Left lung (tissue), 10 donors: Measurements from ENCODE around the gene IGF2BP2. TPM values are rescaled to one million over a fixed set of nuclear protein-coding genes. Genes with fewer than 3 reads are reported as not detected.

ENCODE experiments used
- ATAC-seq: fragments of 200-7000 bp; cut with Tn5 transposase; one replicate; pipeline ENCODE4 v1.9.1; 2020; ENCODE audit warnings: moderate library complexity
- DNase-seq, 4 donors: peaks; one replicate each; pipeline ENCODE4 v3.0.0-alpha.2; 2013 to 2020
- H3K27ac ChIP-seq, 2 donors: fragments of 200-600 bp; sonication (generic) in 1 of 2; one replicate each; pipeline versions ENCODE4 v1.5.0 to v1.8.0; 2020 to 2021
- H3K27me3 ChIP-seq, 2 donors: fragments of 200-600 bp; sonication (generic) in 1 of 2; one replicate each; pipeline versions ENCODE4 v1.5.0 to v1.8.0; 2020 to 2021
- H3K36me3 ChIP-seq, 2 donors: fragments of 200-600 bp; sonication (generic) in 1 of 2; one replicate each; pipeline versions ENCODE4 v1.5.0 to v1.8.0; 2020 to 2021
- H3K4me1 ChIP-seq, 2 donors: fragments of 200-600 bp; one replicate each; pipeline ENCODE4 v1.8.0; 2021
- H3K4me3 ChIP-seq, 2 donors: fragments of 200-600 bp; sonication (generic) in 1 of 2; one replicate each; pipeline versions ENCODE4 v1.5.0 to v1.8.0; 2020 to 2021; ENCODE audit warnings: mild to moderate bottlenecking in 1 of 2
- H3K9me3 ChIP-seq, 2 donors: fragments of 200-600 bp; sonication (generic) in 1 of 2; one replicate each; pipeline versions ENCODE4 v1.5.0 to v1.8.0; 2020 to 2021
- CTCF ChIP-seq, 2 donors: fragments of 200-600 bp; sonication (generic) in 1 of 2; IDR thresholded peaks; one replicate each; pipeline versions ENCODE4 v1.5.0 to v1.8.0; 2021; ENCODE audit warnings: antibody characterized with exemption in 2 of 2
- intact Hi-C, 2 donors: fragments of 100-400 bp; cut with DNase I; formaldehyde crosslinking; loops; one replicate each; pipeline versions ENCODE4 v1.11.2 to v1.14.2; 2022
- polyA plus RNA-seq, 6 donors: library from polyadenylated mRNA; unstranded; fragments of 120-200 nt; gene quantifications; one replicate each; pipeline ENCODE4 v1.2.1, GENCODE V29; 2013; ENCODE audit not compliant: insufficient read length in 6 of 6
- total RNA-seq, 2 donors: library from RNA; stranded (reverse); fragmentation: NEBNext Ultra II Directional; extraction: Animal tissue kit (Norgen Biotek cat#: 25700); gene quantifications; one replicate each; pipeline ENCODE4 v1.2.1, GENCODE V29; 2021
- donor health status: DM: no; HTN: yes; CAD: no.
- donor health status: DM: no; HTN: no; CAD: no.

Gene IGF2BP2
- total and polyA plus RNA-seq, 8 donors: 16.8 to 78.9 (median 67.7) TPM

- no peak overlapping the region for H3K27ac ChIP-seq
- TF ChIP-seq CTCF (IDR thresholded peaks at IDR 0.05): no peak
- ATAC-seq (no peak), DNase-seq (no peak)
- no peak overlapping the region for H3K4me3 ChIP-seq
- no peaks in the 10 kb centered on the region for H3K9me3 ChIP-seq
- intact Hi-C loops: no loop called here
- no peaks in the 10 kb centered on the region for H3K36me3 ChIP-seq
- H3K27me3 ChIP-seq: no peaks in the 10 kb centered on the region
- H3K4me1 ChIP-seq: peaks cover 0 to 48% of the 10 kb centered on the region in 2 donors
These were observed 61.4 kb downstream of the IGF2BP2 start for GRCh38 chr3:185763347-185764005.

- DNase-seq (no peak), ATAC-seq (peak; percentile 45)
- no peaks in the 10 kb centered on the region for H3K27me3 ChIP-seq
- no peak overlapping the region for H3K4me3 ChIP-seq
- TF ChIP-seq CTCF (IDR thresholded peaks at IDR 0.05): no peak
- no peak overlapping the region for H3K27ac ChIP-seq
- H3K36me3 ChIP-seq: no peaks in the 10 kb centered on the region
- peaks cover 0 to under 1% of the 10 kb centered on the region in 2 donors for H3K9me3 ChIP-seq
- H3K4me1 ChIP-seq: peaks cover 0 to 37% of the 10 kb centered on the region in 2 donors
- intact Hi-C loops: no loop called here
These were observed 64.3 kb downstream of the IGF2BP2 start for GRCh38 chr3:185760550-185760949.

DNA sequence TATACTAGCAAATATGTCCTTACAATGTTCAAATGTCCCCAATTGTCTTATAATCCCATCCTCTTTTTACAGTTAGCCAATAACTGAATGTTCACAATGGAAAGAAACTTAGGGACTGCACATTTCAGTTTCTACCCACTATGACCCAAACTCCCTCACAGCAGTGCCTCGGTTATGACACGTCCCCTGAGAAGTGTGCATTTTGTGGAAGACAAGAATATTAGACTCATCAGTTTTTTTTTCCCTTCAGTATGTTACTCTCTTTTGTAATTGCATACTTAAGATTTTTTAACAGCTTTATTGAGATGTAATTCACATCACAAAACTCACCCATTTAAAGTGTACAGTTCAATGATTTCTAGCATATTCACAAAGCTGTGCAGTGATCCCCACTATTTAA lies 64.8 kb downstream of the IGF2BP2 start:
- Histone ChIP-seq H3K27me3 (no peaks in the 10 kb centered on the region), H3K4me3 (no peak overlapping the region), H3K27ac (no peak overlapping the region), H3K4me1 (peaks cover 0 to 35% of the 10 kb centered on the region in 2 donors), H3K9me3 (peaks cover 0 to 5% of the 10 kb centered on the region in 2 donors), H3K36me3 (no peaks in the 10 kb centered on the region)
- ATAC-seq: no peak
- intact Hi-C loops: no loop called here
- no peak for DNase-seq
- no peak for TF ChIP-seq CTCF (IDR thresholded peaks at IDR 0.05)

- Histone ChIP-seq H3K27me3 (no peaks in the 10 kb centered on the region), H3K36me3 (no peaks in the 10 kb centered on the region), H3K9me3 (peaks cover 0 to 10% of the 10 kb centered on the region in 2 donors), H3K4me3 (no peak overlapping the region), H3K4me1 (peaks cover 0 to 29% of the 10 kb centered on the region in 2 donors), H3K27ac (no peak overlapping the region)
- ATAC-seq (no peak), DNase-seq (no peak)
- intact Hi-C loops: no loop called here
- TF ChIP-seq CTCF (IDR thresholded peaks at IDR 0.05): no peak
These were observed 65.3 kb downstream of the IGF2BP2 start for GRCh38 chr3:185759512-185759911.

DNA sequence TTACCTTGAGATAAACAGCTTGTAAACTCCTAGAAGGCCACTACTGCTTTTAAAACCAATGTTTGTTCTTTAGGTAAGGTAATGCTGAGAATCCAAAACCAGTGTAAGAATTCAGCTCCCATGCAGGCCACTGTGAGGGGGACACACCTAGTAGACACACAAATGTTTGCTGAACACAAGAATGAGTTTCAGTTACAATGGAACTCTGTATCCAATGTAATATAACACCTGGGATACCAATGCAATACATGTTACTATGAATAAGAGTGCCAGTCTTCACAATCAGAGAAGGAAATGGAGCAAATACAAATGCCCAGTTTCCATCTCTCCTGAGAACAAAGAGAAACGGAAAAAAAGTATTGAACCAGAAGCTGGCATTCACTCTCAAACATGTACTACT lies 65.9 kb downstream of the IGF2BP2 start:
- Histone ChIP-seq H3K4me1 (peaks cover 0 to 23% of the 10 kb centered on the region in 2 donors), H3K36me3 (no peaks in the 10 kb centered on the region), H3K27ac (no peak overlapping the region), H3K4me3 (no peak overlapping the region), H3K27me3 (no peaks in the 10 kb centered on the region), H3K9me3 (peaks cover 0 to 10% of the 10 kb centered on the region in 2 donors)
- ATAC-seq: no peak
- intact Hi-C loops: no loop called here
- TF ChIP-seq CTCF (IDR thresholded peaks at IDR 0.05): no peak
- no peak for DNase-seq
